A549 (cell line): Measurements from ENCODE around the gene REM2. TPM values are rescaled to one million over a fixed set of nuclear protein-coding genes. Genes with fewer than 3 reads are reported as not detected.

Source experiments
- ATAC-seq, 2 experiments: fragments of 200-7000 bp in 1 of 2; fragments of >200 bp in 1 of 2; cut with Nextera tagmentation in 1 of 2; cut with Tn5 transposase in 1 of 2; 3 replicates each; pipeline versions ENCODE4 v1.8.0 to v1.9.1; 2018 to 2020; ENCODE audit warnings: mild to moderate bottlenecking in 1 of 2, moderate library complexity in 1 of 2
- CTCF ChIA-PET: fragments of 300-600 bp; sonication (Branson Sonifier 250); formaldehyde crosslinking; extraction: SDS; loops from one replicate; lab custom pipeline; 2021; ENCODE audit warnings: antibody characterized with exemption, inconsistent platforms; lab: Yijun Ruan, JAX
- POLR2A ChIA-PET: fragments of 350-600 bp; formaldehyde crosslinking; extraction: SDS; loops from one replicate; lab custom pipeline; 2021; ENCODE audit warnings: antibody characterized with exemption, inconsistent platforms; lab: Yijun Ruan, JAX
- DNase-seq, 2 experiments: peaks; one replicate each; pipeline versions ENCODE4 v3.0.0 to v3.0.0-alpha.2; 2011 to 2016; ENCODE audit warnings: low read depth in 1 of 2, low spot score in 1 of 2
- FAIRE-seq: peaks from 2 replicates; lab custom pipeline; 2011; peaks lifted over from hg19 to GRCh38; lab: Jason Lieb, UNC
- H3K27ac ChIP-seq, 2 experiments: fragments of >200 bp; sonication (Bioruptor Twin); formaldehyde crosslinking; 3 replicates each; pipeline ENCODE4 v1.5.1; 2016 to 2017
- H3K4me1 ChIP-seq: fragments of >200 bp; sonication (Bioruptor Twin); formaldehyde crosslinking; 3 replicates; pipeline ENCODE4 v1.6.1; 2016
- H3K4me2 ChIP-seq: fragments of >200 bp; sonication (Bioruptor Twin); formaldehyde crosslinking; 3 replicates; pipeline ENCODE4 v1.6.1; 2016
- H3K4me3 ChIP-seq: fragments of >200 bp; sonication (Bioruptor Twin); formaldehyde crosslinking; 3 replicates; pipeline ENCODE4 v1.5.1; 2016
- H3K9me3 ChIP-seq: fragments of >200 bp; sonication (Bioruptor Twin); formaldehyde crosslinking; 3 replicates; pipeline ENCODE4 v1.6.1; 2016
- CBX2 ChIP-seq: fragments of 200-600 bp; sonication (generic); IDR thresholded peaks from 2 replicates; pipeline ENCODE4 v1.6.1; 2016; ENCODE audit warnings: low read depth, mild to moderate bottlenecking, borderline replicate concordance
- CBX8 ChIP-seq: fragments of 200-600 bp; sonication (generic); IDR thresholded peaks from 2 replicates; pipeline ENCODE4 v1.6.1; 2016
- EP300 ChIP-seq, 2 experiments: fragments of >200 bp; sonication (Bioruptor Twin); formaldehyde crosslinking; IDR thresholded peaks; 2 replicates in 1 of 2; 3 replicates in 1 of 2; pipeline ENCODE4 v1.6.1; 2016 to 2017
- FOXS1 ChIP-seq: fragments of 250-450 bp; sonication (Bioruptor Pico); IDR thresholded peaks from 2 replicates; pipeline ENCODE4 v1.5.0; 2020; ENCODE audit warnings: mild to moderate bottlenecking, moderate library complexity
- HOXB13 ChIP-seq: fragments of 250-450 bp; sonication (Bioruptor Pico); IDR thresholded peaks from 2 replicates; pipeline ENCODE4 v1.5.0; 2020; ENCODE audit warnings: low read depth, mild to moderate bottlenecking, moderate library complexity
- HOXB5 ChIP-seq: fragments of 250-450 bp; sonication (Bioruptor Pico); IDR thresholded peaks from 2 replicates; pipeline ENCODE4 v1.5.0; 2020; ENCODE audit warnings: mild to moderate bottlenecking, moderate library complexity
- JUN ChIP-seq, 2 experiments: fragments of >200 bp; sonication (Bioruptor Twin); formaldehyde crosslinking; IDR thresholded peaks; 2 replicates in 1 of 2; 3 replicates in 1 of 2; pipeline ENCODE4 v1.6.1; 2016 to 2017
- JUNB ChIP-seq: fragments of >200 bp; sonication (Bioruptor Twin); formaldehyde crosslinking; IDR thresholded peaks from 2 replicates; pipeline ENCODE4 v1.6.1; 2016
- POLR2AphosphoS2 ChIP-seq: conservative IDR thresholded peaks from 2 replicates; pipeline ENCODE4 v1.6.1; 2012; ENCODE audit warnings: low read length, improper control_type of control experiment, inconsistent platforms
- RARB ChIP-seq: fragments of 250-450 bp; sonication (Bioruptor Pico); IDR thresholded peaks from 2 replicates; pipeline ENCODE4 v1.8.0; 2021; ENCODE audit warnings: mild to moderate bottlenecking, moderate library complexity
- SMC3 ChIP-seq: fragments of >200 bp; sonication (Bioruptor Twin); formaldehyde crosslinking; IDR thresholded peaks from 3 replicates; pipeline ENCODE4 v1.6.1; 2018; ENCODE audit warnings: inconsistent platforms
- TFCP2L1 ChIP-seq: fragments of 250-450 bp; sonication (Bioruptor Pico); IDR thresholded peaks from 2 replicates; pipeline ENCODE4 v1.5.0; 2021; ENCODE audit warnings: mild to moderate bottlenecking
- TP53 ChIP-seq: fragments of 250-450 bp; sonication (Bioruptor Pico); IDR thresholded peaks from 2 replicates; pipeline ENCODE4 v1.5.0; 2021; ENCODE audit warnings: mild to moderate bottlenecking, moderate library complexity
- ZC3H11A ChIP-seq: fragments of 450-650 bp; IDR thresholded peaks from 2 replicates; pipeline ENCODE4 v1.6.1; 2014; ENCODE audit warnings: antibody characterized with exemption, mild to moderate bottlenecking
- ZFP36 ChIP-seq: fragments of 450-650 bp; IDR thresholded peaks from 2 replicates; pipeline ENCODE4 v1.6.1; 2014; ENCODE audit warnings: borderline replicate concordance; ENCODE audit not compliant: partially characterized antibody
- WGBS: methylation state at CpG from one replicate; pipeline ENCODE4 v1.1.6; 2017; ENCODE audit errors: missing lambda C conversion rate; 5-methylcytosine and 5-hydroxymethylcytosine counted together
- polyA plus RNA-seq, 4 experiments: library from polyadenylated mRNA; depleted of rRNA in 3 of 4; stranded (reverse); fragments of >200 nt; fragmentation: RNase III in 1 of 4; extraction: RNeasy Plus Mini Kit Qiagen cat#74134 plus additional on column Dnase treatment in 1 of 4; gene quantifications; 2 replicates in 3 of 4; 3 replicates in 1 of 4; pipeline ENCODE4 v1.2.3, GENCODE V29; 2011 to 2017
- TF ChIP-seq, protein P1 (sequence below): fragments of 200-600 bp; sonication (generic); IDR thresholded peaks from 2 replicates; pipeline ENCODE4 v1.6.1; 2016; ENCODE audit warnings: antibody characterized with exemption, mild to moderate bottlenecking, moderate library complexity
- TF ChIP-seq, protein P2 (sequence below): IDR thresholded peaks from 2 replicates; pipeline ENCODE4 v1.6.1; 2012
- TF ChIP-seq, protein P3 (sequence below): fragments of 150-350 bp; IDR thresholded peaks from 2 replicates; pipeline ENCODE4 v1.6.1; 2014; ENCODE audit warnings: low read depth, mild to moderate bottlenecking, low read length
- TF ChIP-seq, protein P4 (sequence below): IDR thresholded peaks from 2 replicates; pipeline ENCODE4 v1.6.1; 2012

REM2 gene
- polyA plus RNA-seq, 2 of the 4 experiments (the other 2 are of a cell fraction), result 0.23 to 0.31 TPM

DNA sequence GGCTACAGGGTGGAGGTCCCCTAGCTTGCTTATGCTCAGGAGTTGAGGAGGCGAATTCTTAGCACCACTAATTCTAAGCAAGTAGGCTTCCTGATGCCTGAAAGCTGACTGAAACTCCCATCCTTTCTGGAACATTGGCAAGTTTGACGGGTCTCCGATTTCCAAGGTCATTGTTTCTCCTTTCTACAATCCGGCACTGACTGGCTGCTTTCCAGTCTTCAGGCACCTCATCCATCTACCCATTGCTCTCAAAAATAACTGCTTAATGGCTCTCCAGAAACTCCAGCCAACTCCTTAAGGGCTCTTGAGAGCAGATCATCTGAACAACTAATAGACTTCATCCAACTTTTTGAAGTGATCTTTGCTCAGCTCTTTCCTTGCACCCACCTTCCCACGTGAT, 13.3 kb downstream of the REM2 start:
- WGBS, result 85% methylated on average over 5 of the region's 5 CpGs
- TF ChIP-seq ZC3H11A, result no peak
- TF ChIP-seq CBX8, result no peak
- H3K9me3 ChIP-seq, result no peaks in the 10 kb centered on the region
- ChIA-PET POLR2A (interaction anchor here (1.0 to 1.5 kb wide), 3 partner anchors 10 to 25 kb away, joined by 4 to 6 read pairs (median 4); partner anchors contain the start of genes LRP10 and RBM23), CTCF (interaction anchor here (0.8 to 16.6 kb wide), 11 partner anchors 15 to 341 kb away, joined by 3 to 368 read pairs (median 4); partner anchors contain the start of genes LRP10, OR6J1, PRMT5 and REM2)
- no peak for DNase-seq
- FAIRE-seq, result no peak
- H3K27ac ChIP-seq, result no peak overlapping the region
- no peak overlapping the region for H3K4me2 ChIP-seq
- ATAC-seq, result no peak
- peaks cover 17% of the 10 kb centered on the region for H3K4me1 ChIP-seq
- H3K4me3 ChIP-seq, result no peak overlapping the region

DNA sequence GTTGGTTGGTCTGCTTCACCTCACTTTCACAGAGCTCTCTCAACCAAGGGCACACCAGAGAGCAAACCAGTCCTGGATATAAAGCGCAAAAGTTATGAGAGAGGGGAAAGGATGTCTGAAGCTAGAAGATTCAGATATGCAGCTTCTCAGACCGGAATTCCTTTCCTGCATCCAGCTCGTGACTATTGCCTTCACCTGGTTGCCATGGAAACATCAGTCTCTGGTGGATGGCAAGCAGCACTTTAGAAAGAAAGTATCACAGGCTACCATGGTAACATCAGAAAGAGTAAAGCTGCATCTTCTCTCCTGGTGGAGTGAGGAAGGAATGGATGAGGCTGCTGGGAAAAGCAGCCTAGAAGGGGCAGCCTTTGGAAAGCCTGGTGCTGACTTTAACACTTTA, 13.7 kb downstream of the REM2 start:
- H3K4me3 ChIP-seq, result no peak overlapping the region
- FAIRE-seq, result no peak
- H3K4me2 ChIP-seq, result no peak overlapping the region
- DNase-seq, result no peak
- CTCF ChIA-PET, result interaction anchor here (0.8 to 16.6 kb wide), 11 partner anchors 16 to 342 kb away, joined by 3 to 368 read pairs (median 4); partner anchors contain the start of genes LRP10, OR6J1, PRMT5 and REM2
- ATAC-seq, result no peak
- no peak overlapping the region for H3K27ac ChIP-seq
- WGBS, result 88% methylated on average over 3 of the region's 3 CpGs
- TF ChIP-seq SMC3 (no peak), TFCP2L1 (CRISPR knock-in tag) (no peak), EP300 (IDR thresholded peaks at IDR 0.05) (no peak), FOXS1 (CRISPR knock-in tag) (no peak), HOXB13 (no peak), RARB (CRISPR knock-in tag) (no peak), JUN (IDR thresholded peaks at IDR 0.05) (no peak), ZFP36 (no peak), TP53 (CRISPR knock-in tag) (no peak), HOXB5 (CRISPR knock-in tag) (no peak), CBX2 (no peak), JUNB (no peak), POLR2AphosphoS2 (no peak)
- TF ChIP-seq, protein P1, sequence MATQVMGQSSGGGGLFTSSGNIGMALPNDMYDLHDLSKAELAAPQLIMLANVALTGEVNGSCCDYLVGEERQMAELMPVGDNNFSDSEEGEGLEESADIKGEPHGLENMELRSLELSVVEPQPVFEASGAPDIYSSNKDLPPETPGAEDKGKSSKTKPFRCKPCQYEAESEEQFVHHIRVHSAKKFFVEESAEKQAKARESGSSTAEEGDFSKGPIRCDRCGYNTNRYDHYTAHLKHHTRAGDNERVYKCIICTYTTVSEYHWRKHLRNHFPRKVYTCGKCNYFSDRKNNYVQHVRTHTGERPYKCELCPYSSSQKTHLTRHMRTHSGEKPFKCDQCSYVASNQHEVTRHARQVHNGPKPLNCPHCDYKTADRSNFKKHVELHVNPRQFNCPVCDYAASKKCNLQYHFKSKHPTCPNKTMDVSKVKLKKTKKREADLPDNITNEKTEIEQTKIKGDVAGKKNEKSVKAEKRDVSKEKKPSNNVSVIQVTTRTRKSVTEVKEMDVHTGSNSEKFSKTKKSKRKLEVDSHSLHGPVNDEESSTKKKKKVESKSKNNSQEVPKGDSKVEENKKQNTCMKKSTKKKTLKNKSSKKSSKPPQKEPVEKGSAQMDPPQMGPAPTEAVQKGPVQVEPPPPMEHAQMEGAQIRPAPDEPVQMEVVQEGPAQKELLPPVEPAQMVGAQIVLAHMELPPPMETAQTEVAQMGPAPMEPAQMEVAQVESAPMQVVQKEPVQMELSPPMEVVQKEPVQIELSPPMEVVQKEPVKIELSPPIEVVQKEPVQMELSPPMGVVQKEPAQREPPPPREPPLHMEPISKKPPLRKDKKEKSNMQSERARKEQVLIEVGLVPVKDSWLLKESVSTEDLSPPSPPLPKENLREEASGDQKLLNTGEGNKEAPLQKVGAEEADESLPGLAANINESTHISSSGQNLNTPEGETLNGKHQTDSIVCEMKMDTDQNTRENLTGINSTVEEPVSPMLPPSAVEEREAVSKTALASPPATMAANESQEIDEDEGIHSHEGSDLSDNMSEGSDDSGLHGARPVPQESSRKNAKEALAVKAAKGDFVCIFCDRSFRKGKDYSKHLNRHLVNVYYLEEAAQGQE, result no peak
- TF ChIP-seq, protein P2, sequence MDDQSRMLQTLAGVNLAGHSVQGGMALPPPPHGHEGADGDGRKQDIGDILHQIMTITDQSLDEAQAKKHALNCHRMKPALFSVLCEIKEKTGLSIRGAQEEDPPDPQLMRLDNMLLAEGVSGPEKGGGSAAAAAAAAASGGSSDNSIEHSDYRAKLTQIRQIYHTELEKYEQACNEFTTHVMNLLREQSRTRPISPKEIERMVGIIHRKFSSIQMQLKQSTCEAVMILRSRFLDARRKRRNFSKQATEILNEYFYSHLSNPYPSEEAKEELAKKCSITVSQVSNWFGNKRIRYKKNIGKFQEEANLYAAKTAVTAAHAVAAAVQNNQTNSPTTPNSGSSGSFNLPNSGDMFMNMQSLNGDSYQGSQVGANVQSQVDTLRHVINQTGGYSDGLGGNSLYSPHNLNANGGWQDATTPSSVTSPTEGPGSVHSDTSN, result no peak
- TF ChIP-seq, protein P3, sequence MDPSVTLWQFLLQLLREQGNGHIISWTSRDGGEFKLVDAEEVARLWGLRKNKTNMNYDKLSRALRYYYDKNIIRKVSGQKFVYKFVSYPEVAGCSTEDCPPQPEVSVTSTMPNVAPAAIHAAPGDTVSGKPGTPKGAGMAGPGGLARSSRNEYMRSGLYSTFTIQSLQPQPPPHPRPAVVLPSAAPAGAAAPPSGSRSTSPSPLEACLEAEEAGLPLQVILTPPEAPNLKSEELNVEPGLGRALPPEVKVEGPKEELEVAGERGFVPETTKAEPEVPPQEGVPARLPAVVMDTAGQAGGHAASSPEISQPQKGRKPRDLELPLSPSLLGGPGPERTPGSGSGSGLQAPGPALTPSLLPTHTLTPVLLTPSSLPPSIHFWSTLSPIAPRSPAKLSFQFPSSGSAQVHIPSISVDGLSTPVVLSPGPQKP, result no peak
- TF ChIP-seq, protein P4, sequence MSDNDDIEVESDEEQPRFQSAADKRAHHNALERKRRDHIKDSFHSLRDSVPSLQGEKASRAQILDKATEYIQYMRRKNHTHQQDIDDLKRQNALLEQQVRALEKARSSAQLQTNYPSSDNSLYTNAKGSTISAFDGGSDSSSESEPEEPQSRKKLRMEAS, result no peak
- TF ChIP-seq, all 56 proteins: peak for 0
- H3K9me3 ChIP-seq, result no peaks in the 10 kb centered on the region
- POLR2A ChIA-PET, result interaction anchor here (1.0 to 1.5 kb wide), 3 partner anchors 10 to 25 kb away, joined by 4 to 6 read pairs (median 4); partner anchors contain the start of genes LRP10 and RBM23
- H3K4me1 ChIP-seq, result peaks cover 17% of the 10 kb centered on the region
